K562 treated with DMSO at 1 percent for 12 hours (cell line): ENCODE data around the gene RARS1. TPM values are rescaled to one million over a fixed set of nuclear protein-coding genes. Genes with fewer than 3 reads are reported as not detected.

Experiments used
- total RNA-seq: library from RNA; unstranded; fragments of 300-600 nt; gene quantifications from 2 replicates; pipeline ENCODE4 v1.2.3, GENCODE V29; 2022; ENCODE audit not compliant: insufficient read depth

RARS1 gene
- total RNA-seq: 48.0 and 69.8 TPM in 2 replicates

GRCh38 chr5:168486136-168486879, at the start of gene RARS1:
Gene RARS1 (plus strand): TSS chr5:168486471. CDS start chr5:168486499, 28 bp downstream.

DNA sequence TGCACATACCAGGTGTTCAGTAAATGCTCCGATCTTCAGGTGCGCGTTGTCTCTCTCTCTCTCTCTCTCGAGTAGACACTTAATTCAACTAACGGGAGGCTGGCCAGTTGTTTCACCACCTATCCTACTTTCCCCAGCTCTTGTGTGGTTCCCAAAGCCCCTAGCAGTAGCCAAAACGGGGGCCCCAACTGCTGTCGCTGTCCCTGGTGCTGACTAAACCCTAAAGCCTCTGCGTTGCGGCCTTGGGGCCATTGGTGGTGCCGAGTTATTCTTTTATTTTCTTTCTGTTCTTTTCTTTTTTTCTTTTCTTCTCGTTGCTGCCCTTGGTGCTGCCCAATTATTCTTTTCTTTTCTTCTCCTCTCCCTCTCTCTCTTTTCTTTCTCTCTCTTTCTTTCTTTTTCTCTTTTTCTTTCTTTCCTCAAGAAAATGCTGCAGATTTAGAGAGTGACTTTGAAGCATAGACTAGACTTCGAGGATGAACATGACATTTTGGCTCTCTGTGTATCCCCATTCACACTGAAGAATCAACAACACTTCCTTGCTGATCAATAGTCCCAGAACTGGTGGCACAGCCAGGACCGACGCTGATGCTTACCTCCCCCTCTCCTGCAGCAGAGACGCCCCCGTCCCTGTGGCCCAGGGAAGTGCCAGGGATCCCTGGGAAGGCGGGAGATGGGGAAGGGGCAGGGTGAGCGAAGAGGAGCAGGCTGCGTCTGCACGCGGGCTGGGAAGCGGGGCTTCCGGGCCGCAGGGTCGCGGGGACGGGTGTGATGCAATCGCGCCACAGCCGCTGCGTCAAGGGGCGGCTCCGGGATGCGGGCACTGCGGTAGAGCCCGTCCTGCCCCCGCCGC, 42.5 kb downstream of the RARS1 start, which contains the start of gene FBLL1:
Gene FBLL1 (plus strand): TSS at position 785 of the 853 bp plus-strand sequence. CDS start 200 bp downstream, outside the sequence.

Other genes starting within 250 kb of the RARS1 start
- not detected in 2 replicates for gene WWC1, start 194.8 kb upstream of the RARS1 start, total RNA-seq
- gene FBLL1, start 42.8 kb downstream of the RARS1 start, total RNA-seq: not detected in 2 replicates
- gene PANK3, start 92.9 kb downstream of the RARS1 start, total RNA-seq: 4.9 and 22.8 TPM in 2 replicates